KMS-11 (cell line): ENCODE measurements around the gene ZFYVE19.

Experiments used
- H2AFZ ChIP-seq: fragments of 200-600 bp; sonication (generic); 2 replicates; pipeline ENCODE4 v1.6.1; 2016; ENCODE audit warnings: antibody characterized with exemption, mixed run types, low read depth
- H3K27ac ChIP-seq: fragments of 200-600 bp; sonication (generic); 2 replicates; pipeline ENCODE4 v1.6.1; 2016; ENCODE audit warnings: mild to moderate bottlenecking, mixed run types
- H3K27me3 ChIP-seq: fragments of 200-600 bp; sonication (generic); 2 replicates; pipeline ENCODE4 v1.6.1; 2017; ENCODE audit warnings: mild to moderate bottlenecking, low read depth, mixed run types, moderate library complexity; ENCODE audit not compliant: insufficient read depth
- H3K36me3 ChIP-seq: fragments of 200-600 bp; sonication (generic); 2 replicates; pipeline ENCODE4 v1.6.1; 2017; ENCODE audit warnings: mild to moderate bottlenecking, mixed run types; ENCODE audit not compliant: insufficient read depth
- H3K4me1 ChIP-seq: fragments of 200-600 bp; sonication (generic); 2 replicates; pipeline ENCODE4 v1.6.1; 2016; ENCODE audit warnings: mild to moderate bottlenecking, low read depth, mixed run types; ENCODE audit not compliant: poor library complexity, severe bottlenecking
- H3K4me2 ChIP-seq: fragments of 200-600 bp; sonication (generic); 2 replicates; pipeline ENCODE4 v1.7.0; 2016; ENCODE audit warnings: mild to moderate bottlenecking, mixed run types
- H3K4me3 ChIP-seq: fragments of 200-600 bp; sonication (generic); IDR thresholded peaks from 2 replicates; pipeline ENCODE4 v1.6.1; 2017; ENCODE audit warnings: low read depth, low read length, mixed read lengths; ENCODE audit not compliant: insufficient read depth
- H3K79me2 ChIP-seq: fragments of 200-600 bp; sonication (generic); 2 replicates; pipeline ENCODE4 v1.6.1; 2016; ENCODE audit warnings: low read depth, mixed run types; ENCODE audit not compliant: insufficient read depth
- H3K9ac ChIP-seq: fragments of 200-600 bp; sonication (generic); 2 replicates; pipeline ENCODE4 v1.6.1; 2016; ENCODE audit warnings: mild to moderate bottlenecking, mixed run types
- H4K20me1 ChIP-seq: fragments of 200-600 bp; sonication (generic); 2 replicates; pipeline ENCODE4 v1.6.1; 2016; ENCODE audit warnings: mild to moderate bottlenecking, mixed run types; ENCODE audit not compliant: insufficient read depth
- CTCF ChIP-seq: fragments of 200-600 bp; sonication (generic); conservative IDR thresholded peaks from 2 replicates; pipeline ENCODE4 v1.6.1; 2017; ENCODE audit warnings: low read depth, mild to moderate bottlenecking, antibody characterized with exemption, low read length, moderate library complexity, mixed read lengths

ZFYVE19 gene

DNA sequence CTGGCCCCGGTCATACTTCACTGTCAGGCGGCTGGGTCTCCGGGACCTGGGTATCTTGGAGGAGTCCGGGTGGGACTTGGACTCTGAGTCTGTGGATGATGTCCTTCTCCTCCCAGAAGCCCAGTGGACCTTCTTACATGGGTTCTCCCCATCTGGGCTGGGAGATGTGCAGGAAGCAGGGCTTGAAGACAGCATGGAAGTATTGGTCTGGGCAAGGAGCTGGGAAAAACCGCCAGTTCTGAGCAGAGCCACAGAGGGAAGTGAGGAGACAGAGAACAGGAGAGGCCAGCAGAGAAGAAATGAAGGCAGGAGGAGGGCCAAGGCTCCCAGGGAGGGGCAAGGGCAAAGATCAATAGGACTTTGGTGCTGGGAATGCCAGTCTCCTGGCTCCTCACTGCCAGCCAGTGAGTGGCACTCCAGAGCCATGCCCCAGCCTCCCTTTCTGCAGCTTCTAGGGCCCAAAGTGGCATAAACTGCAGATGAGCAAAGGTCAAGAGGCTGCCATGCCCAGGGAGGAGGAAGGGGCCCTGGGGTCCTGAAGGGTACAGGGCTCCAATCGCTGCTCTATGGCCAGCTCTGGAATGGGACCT lies 21.7 kb downstream of the ZFYVE19 start, which contains the start of gene PPP1R14D:
Gene PPP1R14D, minus strand, starts transcription at position 262 of the 590 bp plus-strand sequence. Its CDS starts 67 bp downstream, at position 195.
- no peak for TF ChIP-seq CTCF
- no peaks in the 10 kb centered on the region for H3K36me3 ChIP-seq
- H3K9ac ChIP-seq, result no peak within 1 kb of the TSS
- H2AFZ ChIP-seq, result no peak within 1 kb of the TSS
- H4K20me1 ChIP-seq, result no peaks in the 10 kb centered on the region
- H3K4me1 ChIP-seq, result peaks cover 21% of the 10 kb centered on the region
- H3K79me2 ChIP-seq, result no peaks in the 10 kb centered on the region
- no peak within 1 kb of the TSS for H3K4me2 ChIP-seq
- H3K27me3 ChIP-seq, result no peaks in the 10 kb centered on the region
- no peak within 1 kb of the TSS for H3K27ac ChIP-seq
- no peak within 1 kb of the TSS for H3K4me3 ChIP-seq

GRCh38 chr15:40829115-40829514 lies 22.2 kb downstream of the ZFYVE19 start:
- TF ChIP-seq CTCF, result no peak
- no peaks in the 10 kb centered on the region for H3K36me3 ChIP-seq
- no peak overlapping the region for H3K4me3 ChIP-seq
- no peak overlapping the region for H2AFZ ChIP-seq
- H3K27me3 ChIP-seq, result no peaks in the 10 kb centered on the region
- H3K9ac ChIP-seq, result no peak overlapping the region
- H4K20me1 ChIP-seq, result no peaks in the 10 kb centered on the region
- no peaks in the 10 kb centered on the region for H3K79me2 ChIP-seq
- peaks cover 21% of the 10 kb centered on the region for H3K4me1 ChIP-seq
- no peak overlapping the region for H3K27ac ChIP-seq
- no peak overlapping the region for H3K4me2 ChIP-seq

- Histone ChIP-seq H3K4me2 (peak overlapping the region; percentile 30; the same call in 1 of the 2 replicates), H2AFZ (peak overlapping the region; percentile 29), H3K4me1 (peaks cover 21% of the 10 kb centered on the region), H4K20me1 (no peaks in the 10 kb centered on the region), H3K4me3 (no peak overlapping the region), H3K79me2 (no peaks in the 10 kb centered on the region), H3K27ac (no peak overlapping the region; the same call in 1 of the 2 replicates), H3K9ac (no peak overlapping the region), H3K27me3 (no peaks in the 10 kb centered on the region), H3K36me3 (no peaks in the 10 kb centered on the region)
- no peak for TF ChIP-seq CTCF
Measured at GRCh38 chr15:40830884-40831283, 24.0 kb downstream of the ZFYVE19 start.

GRCh38 chr15:40831861-40832260 lies 25.0 kb downstream of the ZFYVE19 start:
- no peak overlapping the region for H2AFZ ChIP-seq

More at GRCh38 chr15:40831861-40832260, 25.0 kb downstream of the ZFYVE19 start:
- no peak for TF ChIP-seq CTCF
- Histone ChIP-seq H3K79me2 (no peaks in the 10 kb centered on the region), H4K20me1 (no peaks in the 10 kb centered on the region), H3K36me3 (no peaks in the 10 kb centered on the region), H3K4me2 (no peak overlapping the region), H3K27me3 (no peaks in the 10 kb centered on the region), H3K27ac (no peak overlapping the region), H3K9ac (no peak overlapping the region), H3K4me1 (peaks cover 21% of the 10 kb centered on the region), H3K4me3 (no peak overlapping the region)
